GM12878 (cell line): Measurements from ENCODE around the gene KCNN3. TPM values are rescaled to one million over a fixed set of nuclear protein-coding genes. Genes with fewer than 3 reads are reported as not detected.

Source experiments
- ATAC-seq: fragments of 200-7000 bp; cut with Tn5 transposase; 3 replicates; pipeline ENCODE4 v1.9.1; 2020; ENCODE audit warnings: mild to moderate bottlenecking, moderate library complexity
- BruUV-seq: library from RNA; stranded (reverse); fragments of 400-500 nt; replicated peaks from 2 replicates; lab custom pipeline; 2021; lab: Mats Ljungman, UMichigan
- CTCF ChIA-PET: fragments of 300-600 bp; sonication (Branson Sonifier 250); formaldehyde crosslinking; extraction: SDS; loops from one replicate; lab custom pipeline; 2021; ENCODE audit warnings: inconsistent platforms; lab: Yijun Ruan, JAX
- POLR2A ChIA-PET: fragments of 350-600 bp; formaldehyde crosslinking; extraction: SDS; loops from one replicate; lab custom pipeline; 2021; ENCODE audit warnings: inconsistent platforms; lab: Charles Lee
- RAD21 ChIA-PET: fragments of 300-600 bp; sonication (Branson Sonifier 250); formaldehyde crosslinking; loops from one replicate; lab custom pipeline; 2023; ENCODE audit warnings: antibody characterized with exemption; ENCODE audit not compliant: unreplicated experiment; lab: Charles Lee
- SMC1A ChIA-PET: fragments of 300-600 bp; sonication (Branson Sonifier 250); formaldehyde crosslinking; loops from one replicate; lab custom pipeline; 2023; ENCODE audit not compliant: unreplicated experiment, uncharacterized antibody; lab: Charles Lee
- DNase-seq: peaks from one replicate; pipeline ENCODE4 v3.0.0-alpha.2; 2011; ENCODE audit warnings: low read depth, low spot score
- FAIRE-seq: peaks from 3 replicates; lab custom pipeline; 2011; peaks lifted over from hg19 to GRCh38; lab: Jason Lieb, UNC
- H2AFZ ChIP-seq: 2 replicates; pipeline ENCODE4 v1.6.0; 2011; ENCODE audit warnings: low read depth, low read length, control low read depth; ENCODE audit not compliant: control insufficient read depth
- H3K27ac ChIP-seq: 2 replicates; pipeline ENCODE4 v1.5.1; 2011; ENCODE audit warnings: control low read depth; ENCODE audit not compliant: control insufficient read depth, insufficient read depth
- H3K27me3 ChIP-seq, 2 experiments: replicated peaks in 1 of 2; 2 replicates each; pipeline versions ENCODE4 v1.6.0 to v1.6.1; 2011; ENCODE audit warnings: low read length in 1 of 2; ENCODE audit not compliant: control insufficient read depth in 2 of 2, insufficient read depth in 2 of 2
- H3K36me3 ChIP-seq, 2 experiments: 2 replicates each; pipeline ENCODE4 v1.5.1; 2011; ENCODE audit warnings: low read length in 1 of 2; ENCODE audit not compliant: control insufficient read depth in 2 of 2, insufficient read depth in 2 of 2
- H3K4me1 ChIP-seq: 2 replicates; pipeline ENCODE4 v1.6.1; 2011; ENCODE audit warnings: mild to moderate bottlenecking, low read length, moderate library complexity, mixed read lengths; ENCODE audit not compliant: control insufficient read depth, insufficient read depth
- H3K4me2 ChIP-seq: 2 replicates; pipeline ENCODE4 v1.6.0; 2011; ENCODE audit warnings: control low read depth; ENCODE audit not compliant: control insufficient read depth, insufficient read depth
- H3K4me3 ChIP-seq: fragments of 200-600 bp; sonication (generic); 2 replicates; pipeline ENCODE4 v1.5.1; 2016
- H3K79me2 ChIP-seq: 2 replicates; pipeline ENCODE4 v1.6.0; 2011; ENCODE audit warnings: low read length; ENCODE audit not compliant: control insufficient read depth, insufficient read depth
- H3K9ac ChIP-seq: 2 replicates; pipeline ENCODE4 v1.8.0; 2011; ENCODE audit warnings: low read length, control low read depth, mixed read lengths; ENCODE audit not compliant: control insufficient read depth, insufficient read depth
- H3K9me3 ChIP-seq: replicated peaks from 3 replicates; pipeline ENCODE4 v1.5.1; 2011; ENCODE audit warnings: mild to moderate bottlenecking, low read length; ENCODE audit not compliant: control insufficient read depth, insufficient read depth
- H4K20me1 ChIP-seq: 2 replicates; pipeline ENCODE4 v1.6.0; 2011; ENCODE audit not compliant: control insufficient read depth, insufficient read depth
- BCL11A ChIP-seq: IDR thresholded peaks from 2 replicates; pipeline ENCODE4 v1.6.1; 2011; ENCODE audit warnings: low read depth, low read length
- HDGF ChIP-seq: fragments of 450-650 bp; IDR thresholded peaks from 2 replicates; pipeline ENCODE4 v1.6.1; 2016; ENCODE audit warnings: antibody characterized with exemption
- PAX8 ChIP-seq: fragments of 450-650 bp; IDR thresholded peaks from 2 replicates; pipeline ENCODE4 v1.6.1; 2017; ENCODE audit warnings: mild to moderate bottlenecking, moderate library complexity
- PKNOX1 ChIP-seq: fragments of 450-650 bp; IDR thresholded peaks from 2 replicates; pipeline ENCODE4 v1.6.1; 2016; ENCODE audit warnings: mild to moderate bottlenecking
- SMAD5 ChIP-seq: IDR thresholded peaks from 2 replicates; pipeline ENCODE4 v1.6.1; 2016; ENCODE audit warnings: antibody characterized with exemption, low read depth
- SPI1 ChIP-seq: IDR thresholded peaks from 2 replicates; pipeline ENCODE4 v1.6.1; 2011; ENCODE audit warnings: low read depth, mild to moderate bottlenecking, low read length, moderate library complexity, borderline replicate concordance; ENCODE audit not compliant: insufficient read depth
- SUPT20H ChIP-seq: IDR thresholded peaks from 2 replicates; pipeline ENCODE4 v1.6.1; 2011; ENCODE audit warnings: low read depth, mild to moderate bottlenecking, low read length, moderate library complexity, borderline replicate concordance; ENCODE audit not compliant: control insufficient read depth
- TCF12 ChIP-seq: IDR thresholded peaks from 2 replicates; pipeline ENCODE4 v1.6.1; 2011; ENCODE audit warnings: low read depth, mild to moderate bottlenecking, low read length
- ZZZ3 ChIP-seq: IDR thresholded peaks from 2 replicates; pipeline ENCODE4 v1.6.1; 2011; ENCODE audit warnings: low read depth; ENCODE audit not compliant: control insufficient read depth, insufficient read length
- WGBS: methylation state at CpG from one replicate; pipeline ENCODE4 v1.1.6; 2016; ENCODE audit warnings: low lambda C conversion rate; ENCODE audit not compliant: insufficient replicate concordance, insufficient coverage; ENCODE audit errors: missing lambda C conversion rate; 5-methylcytosine and 5-hydroxymethylcytosine counted together
- in situ Hi-C: fragments of 300-500 bp; cut with MboI; formaldehyde crosslinking; loops from 9 replicates; pipeline ENCODE4 v1.14.3; 2018; ENCODE audit warnings: mixed read lengths
- intact Hi-C: fragments of 100-400 bp; cut with micrococcal nuclease; formaldehyde crosslinking; loops from one replicate; pipeline ENCODE4 v1.14.2; 2022; ENCODE audit not compliant: unreplicated experiment
- polyA plus RNA-seq, 11 experiments: library from polyadenylated mRNA; depleted of rRNA in 4 of 11; unstranded in 6 of 11; stranded (reverse) in 5 of 11; fragments of >200 nt; fragmentation: Nextera tagmentation in 4 of 11; fragmentation: Illumina TruSeq in 1 of 11; extraction: Ambion mirVana in 4 of 11; extraction: Trizol in 1 of 11; gene quantifications; 1 replicate in 1 of 11; 2 replicates in 10 of 11; pipeline versions ENCODE4 v1.2.1 to v1.2.3, GENCODE V29; 2011 to 2016; ENCODE audit warnings: inconsistent platforms in 2 of 11, missing spikeins in 2 of 11, low read depth in 1 of 11
- total RNA-seq, 4 experiments: library from RNA; depleted of rRNA in 3 of 4; stranded (reverse); fragments of >200 nt in 3 of 4; fragmentation: Illumina TruSeq in 1 of 4; extraction: Trizol in 1 of 4; gene quantifications; 2 replicates each; pipeline versions ENCODE4 v1.2.1 to v1.2.3, GENCODE V29; 2013 to 2021

The KCNN3 gene
- total and polyA plus RNA-seq, 10 of the 15 experiments (the other 5 are each of a cell fraction or from before 2014, with no cell fraction given), result 3.5 to 26.4 (median 14.9) TPM

- H3K4me3 ChIP-seq, result no peak overlapping the region
- intact Hi-C loops, result no loop called here
- ChIA-PET RAD21 (interaction anchor here (0.7 to 1.0 kb wide), 2 partner anchors 22 to 74 kb away, joined by 3 to 6 read pairs; no protein-coding TSS in a partner anchor), CTCF (interaction anchor here (0.7 to 2.7 kb wide), 9 partner anchors 9 to 1617 kb away, joined by 3 to 10 read pairs (median 4); no protein-coding TSS in a partner anchor), SMC1A (interaction anchor here (0.8 to 1.4 kb wide), 8 partner anchors 8 to 210 kb away, joined by 3 to 7 read pairs (median 4); no protein-coding TSS in a partner anchor), POLR2A (interaction anchor here (0.8 to 1.1 kb wide), 2 partner anchors 15 to 101 kb away, joined by 3 read pairs; partner anchors contain the start of gene KCNN3)
- TF ChIP-seq SPI1, result peak; percentile 70; the same call in 1 of the 2 replicates
- TF ChIP-seq BCL11A, result no peak
- peak overlapping the region; percentile 35; the same call in 1 of the 2 replicates for H3K4me2 ChIP-seq
- H4K20me1 ChIP-seq, result no peaks in the 10 kb centered on the region
- ATAC-seq (peak; percentile 25; the same call in 2 of the 3 replicates), FAIRE-seq (no peak), DNase-seq (no peak)
- peak overlapping the region; percentile 13; the same call in 1 of the 2 replicates for H3K27ac ChIP-seq
- no peaks in the 10 kb centered on the region for H3K27me3 ChIP-seq
- TSS peak; percentile 22 for BruUV-seq
- peaks cover 8 to 12% of the 10 kb centered on the region in 2 experiments; a peak in 3 of 4 replicates for H3K36me3 ChIP-seq
- no peaks in the 10 kb centered on the region for H3K9me3 ChIP-seq
- H3K79me2 ChIP-seq, result no peaks in the 10 kb centered on the region
- H2AFZ ChIP-seq, result peak overlapping the region; percentile 21; the same call in 1 of the 2 replicates
- no peak overlapping the region for H3K9ac ChIP-seq
- in situ Hi-C loops, result no loop called here
- peaks cover 18% of the 10 kb centered on the region for H3K4me1 ChIP-seq
- 71% methylated on average over 5 of the region's 5 CpGs for WGBS
Measured at GRCh38 chr1:154769193-154769895, 100.7 kb downstream of the KCNN3 start.

GRCh38 chr1:154768456-154769125 lies 101.5 kb downstream of the KCNN3 start:
- intact Hi-C loops (no loop called here), in situ Hi-C loops (no loop called here)
- no peak for ATAC-seq
- H3K4me3 ChIP-seq, result no peak overlapping the region
- no peaks in the 10 kb centered on the region for H3K79me2 ChIP-seq
- ChIA-PET POLR2A (interaction anchor here (0.6 to 1.1 kb wide), 4 partner anchors 11 to 101 kb away, joined by 3 to 8 read pairs (median 3); partner anchors contain the start of gene KCNN3), RAD21 (no interaction called here), SMC1A (interaction anchor here (0.9 to 1.5 kb wide), 6 partner anchors 23 to 209 kb away, joined by 3 to 6 read pairs (median 4); partner anchors contain the start of gene KCNN3), CTCF (interaction anchor here (0.7 to 2.7 kb wide), 8 partner anchors 11 to 1617 kb away, joined by 3 to 10 read pairs (median 3); no protein-coding TSS in a partner anchor)
- no peaks in the 10 kb centered on the region for H3K27me3 ChIP-seq
- no peak for DNase-seq
- no TSS peak for BruUV-seq
- H3K27ac ChIP-seq, result no peak overlapping the region
- no peak overlapping the region for H3K9ac ChIP-seq
- WGBS, result 78% methylated on average over 8 of the region's 8 CpGs
- H2AFZ ChIP-seq, result no peak overlapping the region
- no peak overlapping the region for H3K4me2 ChIP-seq
- no peak for FAIRE-seq
- H4K20me1 ChIP-seq, result no peaks in the 10 kb centered on the region
- H3K36me3 ChIP-seq, result peaks cover 8 to 12% of the 10 kb centered on the region in 2 experiments; a peak in 3 of 4 replicates
- peaks cover 13% of the 10 kb centered on the region for H3K4me1 ChIP-seq
- no peaks in the 10 kb centered on the region for H3K9me3 ChIP-seq
- no peak for TF ChIP-seq TCF12
- no peak for TF ChIP-seq ZZZ3
- no peak for TF ChIP-seq SUPT20H
- no peak for TF ChIP-seq PAX8
- no peak for TF ChIP-seq SMAD5
- TF ChIP-seq PKNOX1, result no peak
- TF ChIP-seq HDGF, result no peak
